ENCODE results near the gene PCDHB9. TPM values are rescaled to one million over a fixed set of nuclear protein-coding genes. Genes with fewer than 3 reads are reported as not detected.
"Not testable (repeated sequence)": the region's sequence is repeated elsewhere in the genome, so short reads cannot be mapped to it uniquely, and the experiment has no call there.

PCDHB9 gene
- total and polyA plus RNA-seq, 2 of the 4 experiments (the other 2 are of a cell fraction) = 0.10 to 0.18 TPM

GRCh38 chr5:141184117-141184855, 2.7 kb upstream of the PCDHB9 start:
- intact Hi-C loops (cut with micrococcal nuclease); H3K14ac ChIP-seq (replicated peaks; ENCODE audit: low read depth, low read length): not testable (repeated sequence)

GRCh38 chr5:141188682-141189081, 1.7 kb downstream of the PCDHB9 start:
- H3K9me1 ChIP-seq (ENCODE audit: insufficient read depth, low read length); POLR2A ChIA-PET (ENCODE audit: unreplicated experiment); H3K27ac ChIP-seq (ENCODE audit: insufficient read depth, low read length); H2BK15ac ChIP-seq (ENCODE audit: low read depth, low read length); DNase-seq; H3K4me1 ChIP-seq (ENCODE audit: control insufficient read depth, insufficient read depth, low read length); in situ Hi-C loops (cut with MboI; ENCODE audit: low sequenced_read_pairs); H4K8ac ChIP-seq (ENCODE audit: low read depth in 2 of 2, low read length in 2 of 2); H2AK5ac ChIP-seq (ENCODE audit: low read depth, low read length); H2BK20ac ChIP-seq (ENCODE audit: low read depth, low read length); intact Hi-C loops (cut with micrococcal nuclease); H4K91ac ChIP-seq (ENCODE audit: insufficient read depth, low read depth, low read length); H3K27me3 ChIP-seq (ENCODE audit: control insufficient read depth, insufficient read depth, low read length); H3K23ac ChIP-seq (ENCODE audit: low read depth, low read length); H2BK120ac ChIP-seq (ENCODE audit: low read depth, low read length); H3K79me1 ChIP-seq (ENCODE audit: low read depth in 1 of 2, low read length in 2 of 2); H3K4me3 ChIP-seq (ENCODE audit: insufficient read depth, low read depth, low read length); CTCF ChIA-PET; H2AK9ac ChIP-seq (replicated peaks; ENCODE audit: low read depth, low read length, poor library complexity); H2BK5ac ChIP-seq (ENCODE audit: low read depth, low read length, poor library complexity, severe bottlenecking); H4K20me1 ChIP-seq (ENCODE audit: insufficient read depth, low read length); H3K36me3 ChIP-seq (ENCODE audit: control insufficient read depth, insufficient read depth, low read length); H4K5ac ChIP-seq (ENCODE audit: low read depth, low read length); H3K4ac ChIP-seq (ENCODE audit: low read depth, low read length); H3K14ac ChIP-seq (replicated peaks; ENCODE audit: low read depth, low read length); H2AFZ ChIP-seq (replicated peaks; ENCODE audit: low read length, poor library complexity); dilution Hi-C loops (cut with HindIII; ENCODE audit: low sequenced_read_pairs, unreplicated experiment); BruUV-seq (replicated peaks); H3K56ac ChIP-seq (ENCODE audit: extremely low read depth, insufficient read depth, low read length); H3K9ac ChIP-seq (ENCODE audit: low read depth, low read length); ATAC-seq (ENCODE audit: low read depth); H3K4me2 ChIP-seq (ENCODE audit: low read depth, low read length); H3K18ac ChIP-seq (ENCODE audit: low read depth, low read length): not testable (repeated sequence)
- H3K9me3 ChIP-seq (ENCODE audit: control insufficient read depth, insufficient read depth, low read length) = peaks cover 15% of the 10 kb centered on the region; the same call in 1 of the 2 replicates
- no CpG with 5 or more reads among the region's 37 CpGs for WGBS, 2 experiments (ENCODE audit: extremely low coverage in 2 of 2, insufficient read length in 1 of 2)

More at GRCh38 chr5:141184117-141184855, 2.7 kb upstream of the PCDHB9 start:
- H3K23ac ChIP-seq (ENCODE audit: low read depth, low read length); H2BK20ac ChIP-seq (ENCODE audit: low read depth, low read length); dilution Hi-C loops (cut with HindIII; ENCODE audit: low sequenced_read_pairs, unreplicated experiment); BruUV-seq (replicated peaks); H3K36me3 ChIP-seq (ENCODE audit: control insufficient read depth, insufficient read depth, low read length); DNase-seq; H3K4me3 ChIP-seq (ENCODE audit: insufficient read depth, low read depth, low read length); POLR2A ChIA-PET (ENCODE audit: unreplicated experiment); H4K5ac ChIP-seq (ENCODE audit: low read depth, low read length); H4K20me1 ChIP-seq (ENCODE audit: insufficient read depth, low read length); H3K9me1 ChIP-seq (ENCODE audit: insufficient read depth, low read length); H4K8ac ChIP-seq (ENCODE audit: low read depth in 2 of 2, low read length in 2 of 2); H3K27ac ChIP-seq (ENCODE audit: insufficient read depth, low read length); H3K4me1 ChIP-seq (ENCODE audit: control insufficient read depth, insufficient read depth, low read length); H2AK9ac ChIP-seq (replicated peaks; ENCODE audit: low read depth, low read length, poor library complexity); CTCF ChIA-PET; H4K91ac ChIP-seq (ENCODE audit: insufficient read depth, low read depth, low read length); H2AFZ ChIP-seq (replicated peaks; ENCODE audit: low read length, poor library complexity); H2BK5ac ChIP-seq (ENCODE audit: low read depth, low read length, poor library complexity, severe bottlenecking); H3K79me1 ChIP-seq (ENCODE audit: low read depth in 1 of 2, low read length in 2 of 2); H3K56ac ChIP-seq (ENCODE audit: extremely low read depth, insufficient read depth, low read length); H3K27me3 ChIP-seq (ENCODE audit: control insufficient read depth, insufficient read depth, low read length); H3K4ac ChIP-seq (ENCODE audit: low read depth, low read length); H3K18ac ChIP-seq (ENCODE audit: low read depth, low read length); H3K9ac ChIP-seq (ENCODE audit: low read depth, low read length); H2BK120ac ChIP-seq (ENCODE audit: low read depth, low read length); ATAC-seq (ENCODE audit: low read depth); H2AK5ac ChIP-seq (ENCODE audit: low read depth, low read length); H3K4me2 ChIP-seq (ENCODE audit: low read depth, low read length); in situ Hi-C loops (cut with MboI; ENCODE audit: low sequenced_read_pairs); H2BK15ac ChIP-seq (ENCODE audit: low read depth, low read length): not testable (repeated sequence)
- H3K9me3 ChIP-seq (ENCODE audit: control insufficient read depth, insufficient read depth, low read length) = peaks cover 25% of the 10 kb centered on the region; the same call in 1 of the 2 replicates
- WGBS, 2 experiments (ENCODE audit: extremely low coverage in 2 of 2, insufficient read length in 1 of 2) = 60% methylated on average over 1 of the region's 69 CpGs; no CpG with 5 or more reads in 1 of the 2 experiments
